ENCODE results near the gene ANP32A.

ANP32A gene

DNA sequence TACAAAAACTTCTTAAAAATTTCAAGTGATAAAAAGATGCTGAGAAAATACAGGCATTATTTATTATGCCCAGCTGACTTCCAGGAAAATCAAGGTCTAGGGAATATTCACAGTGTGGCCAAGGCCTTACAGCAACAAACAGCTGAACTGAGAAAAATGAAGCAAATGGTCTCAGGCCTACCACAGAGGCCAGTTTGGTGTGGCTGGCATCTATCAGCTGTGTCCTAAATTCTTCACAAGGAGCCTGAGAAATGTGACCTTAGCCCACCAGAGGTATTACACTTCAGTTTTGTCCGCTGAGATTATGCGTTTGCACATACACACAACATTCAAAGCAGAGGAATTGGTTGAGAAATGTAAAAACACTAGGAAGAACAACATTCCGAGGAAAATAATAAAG, 77.4 kb downstream of the ANP32A start:
- no peak for DNase-seq

DNA sequence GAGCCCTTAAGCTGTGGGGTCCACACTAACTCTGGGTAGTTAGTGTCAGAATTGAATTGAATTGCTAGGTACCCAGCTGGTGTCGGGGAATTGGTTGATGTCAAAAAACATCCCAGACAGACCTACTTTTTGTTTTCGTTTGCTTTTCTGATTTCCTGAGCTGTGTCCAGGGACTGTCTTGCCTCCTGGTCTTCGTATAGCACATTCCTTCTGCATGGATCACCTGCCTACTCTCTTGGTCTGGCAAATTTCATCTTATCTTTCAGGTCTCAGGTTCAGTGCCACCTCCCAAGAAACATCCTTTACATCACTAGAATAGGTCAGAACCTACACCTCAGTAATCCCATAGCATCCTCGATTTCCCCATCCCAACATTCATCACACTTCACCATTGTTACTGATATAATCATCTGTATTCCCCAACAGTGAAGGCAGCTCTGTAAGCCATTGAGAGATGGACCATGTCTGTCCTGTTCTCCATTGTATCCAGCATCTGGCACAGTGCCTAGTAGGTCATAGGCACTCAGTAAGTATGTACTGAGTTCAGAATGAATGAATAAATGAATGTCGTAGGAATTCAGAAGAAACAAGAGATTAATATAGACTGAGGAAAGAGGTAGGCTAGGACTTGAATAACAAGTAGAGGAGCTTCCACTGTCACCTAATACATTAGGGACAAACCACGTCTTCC, 81.2 kb downstream of the ANP32A start:
- DNase-seq, result no peak

DNA sequence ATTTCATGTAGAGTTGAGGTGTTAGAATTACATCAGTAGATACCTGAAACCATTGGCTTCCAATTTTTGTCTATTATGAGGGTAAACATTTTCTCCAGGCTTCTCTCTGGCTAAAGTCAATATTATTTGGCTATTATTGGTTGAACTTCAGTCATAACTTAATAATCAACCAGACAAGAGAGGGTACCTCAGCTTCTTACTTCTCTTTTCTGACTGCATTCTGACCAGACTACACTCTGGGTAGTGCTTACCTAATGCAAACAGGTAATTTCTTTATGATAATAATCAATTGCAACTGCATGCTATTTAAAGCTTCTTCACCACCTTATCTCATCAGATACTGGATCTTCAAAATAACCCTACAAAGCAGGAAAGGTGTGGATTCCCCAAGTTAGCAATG, 85.1 kb downstream of the ANP32A start:
- no peak for DNase-seq

DNA sequence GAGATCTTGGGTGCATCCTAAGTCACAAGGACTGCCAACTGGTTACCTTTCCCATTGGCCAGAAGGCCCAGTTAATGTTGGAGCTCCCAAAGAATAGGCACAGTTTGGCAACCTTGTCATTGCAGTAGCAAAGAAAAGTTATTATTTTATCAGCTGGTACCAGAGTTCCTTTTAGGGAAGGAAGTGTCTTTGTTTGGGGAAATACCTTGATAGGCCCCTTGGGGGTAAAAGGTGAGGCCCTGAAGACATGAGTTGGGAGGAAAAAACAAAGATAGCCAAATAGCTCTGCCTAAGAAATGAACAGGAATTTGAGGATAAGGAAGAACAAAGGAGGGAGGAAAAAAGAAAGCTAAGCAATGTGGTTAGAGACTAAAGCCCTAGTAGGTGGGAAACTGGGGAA, 85.8 kb downstream of the ANP32A start:
- no peak for DNase-seq

DNA sequence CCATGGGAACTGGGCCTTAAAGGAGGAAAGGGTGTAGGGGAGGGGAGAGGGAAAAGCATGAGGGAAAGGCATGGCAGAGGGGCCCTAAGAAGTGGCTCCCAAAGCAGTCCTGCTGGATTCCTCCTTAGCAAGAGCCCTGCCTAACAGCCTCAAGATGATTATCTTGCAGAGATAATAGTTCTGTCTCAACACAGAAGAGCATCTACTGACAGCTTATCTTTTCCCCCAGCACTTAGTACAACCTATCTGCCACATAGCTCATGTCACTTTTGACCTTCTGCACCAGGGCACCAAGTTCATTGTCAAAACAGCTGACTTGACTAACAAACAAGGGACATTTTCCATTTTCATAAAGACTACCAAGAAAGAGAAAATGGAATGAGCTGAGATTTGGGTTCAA, 86.3 kb downstream of the ANP32A start:
- DNase-seq, result no peak

DNA sequence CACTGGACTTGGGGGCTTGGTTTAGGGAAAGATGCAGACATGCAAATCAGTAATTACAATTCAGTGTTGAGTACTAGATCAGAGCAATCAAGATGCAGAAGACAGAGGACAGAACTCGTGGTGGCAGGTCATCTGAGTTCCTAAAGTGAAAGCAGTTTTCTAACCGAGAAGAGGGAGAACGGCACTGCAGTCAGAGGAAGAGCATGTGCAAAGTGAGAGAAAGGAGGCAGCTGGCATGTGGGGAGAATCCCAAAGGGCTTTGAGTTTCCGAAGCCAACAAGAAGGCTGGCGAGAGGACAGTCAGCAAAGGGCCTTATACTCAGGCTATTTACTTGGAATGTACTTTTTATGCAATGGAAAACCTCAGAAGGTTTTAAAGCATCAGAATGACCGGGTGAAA, 87.0 kb downstream of the ANP32A start:
- no peak for DNase-seq

DNA sequence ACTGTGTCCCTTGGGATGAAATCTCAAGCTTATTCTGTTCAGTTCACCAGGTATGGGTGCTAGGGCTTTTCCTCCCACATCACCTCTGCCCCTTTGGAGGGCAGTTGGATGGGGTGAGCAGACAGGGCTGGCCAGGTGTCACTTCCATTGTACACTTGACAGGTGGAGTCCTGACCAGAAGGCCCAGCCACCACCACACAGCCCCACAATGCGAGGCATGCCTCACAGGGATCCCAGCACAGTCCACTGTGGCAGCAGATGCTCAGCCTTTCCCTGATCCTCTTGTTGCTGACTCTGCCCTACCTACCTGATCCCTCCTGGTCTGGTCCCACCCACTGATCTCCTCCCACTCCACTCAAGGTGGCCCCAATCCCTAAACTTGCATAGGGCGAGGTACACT, 88.2 kb downstream of the ANP32A start:
- no peak for DNase-seq

DNA sequence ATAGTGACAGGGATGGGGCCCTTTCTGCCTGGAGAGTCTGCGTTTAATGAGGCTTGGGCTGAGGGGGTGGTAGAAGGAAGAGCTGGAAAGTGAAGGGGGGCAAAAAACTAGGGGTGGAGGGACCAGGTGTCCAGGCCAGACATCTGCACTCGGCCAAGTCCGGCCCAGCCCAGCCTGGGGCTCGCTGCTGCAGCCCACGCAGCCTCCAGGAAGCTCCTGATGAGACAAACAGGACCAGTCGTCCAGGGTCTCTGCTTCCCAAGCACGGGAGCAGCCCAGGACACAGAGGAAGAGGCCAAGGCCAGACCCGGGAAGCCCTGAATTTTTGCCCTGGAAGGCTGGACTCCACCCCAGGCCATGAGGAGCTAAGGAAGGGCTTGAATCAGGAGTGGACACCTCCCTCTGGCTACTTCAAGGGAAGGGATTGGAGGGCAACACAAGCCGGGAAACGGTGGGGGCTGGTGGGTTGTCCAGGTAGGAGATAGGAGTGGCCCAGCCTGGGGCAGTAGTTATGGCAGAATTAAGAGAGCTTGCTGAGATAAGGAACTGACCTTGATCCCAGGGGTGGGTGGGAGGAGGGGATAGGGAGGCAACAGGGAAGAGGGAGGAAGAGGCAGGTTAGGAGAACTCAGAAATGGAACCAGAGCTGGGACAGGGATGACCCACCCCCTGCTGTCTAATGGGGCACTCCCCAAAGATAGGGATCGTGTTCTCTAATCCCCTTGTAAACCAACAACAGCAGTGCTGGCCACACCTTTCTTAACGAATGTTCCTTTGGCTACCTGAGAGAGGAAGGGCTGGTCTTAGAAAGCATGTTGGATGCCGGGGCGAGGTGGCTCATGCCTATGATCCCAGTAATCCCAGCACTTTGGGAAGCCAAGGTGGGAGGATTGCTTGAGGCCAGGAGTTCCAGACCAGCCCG, 89.5 kb downstream of the ANP32A start:
- DNase-seq, result no peak

DNA sequence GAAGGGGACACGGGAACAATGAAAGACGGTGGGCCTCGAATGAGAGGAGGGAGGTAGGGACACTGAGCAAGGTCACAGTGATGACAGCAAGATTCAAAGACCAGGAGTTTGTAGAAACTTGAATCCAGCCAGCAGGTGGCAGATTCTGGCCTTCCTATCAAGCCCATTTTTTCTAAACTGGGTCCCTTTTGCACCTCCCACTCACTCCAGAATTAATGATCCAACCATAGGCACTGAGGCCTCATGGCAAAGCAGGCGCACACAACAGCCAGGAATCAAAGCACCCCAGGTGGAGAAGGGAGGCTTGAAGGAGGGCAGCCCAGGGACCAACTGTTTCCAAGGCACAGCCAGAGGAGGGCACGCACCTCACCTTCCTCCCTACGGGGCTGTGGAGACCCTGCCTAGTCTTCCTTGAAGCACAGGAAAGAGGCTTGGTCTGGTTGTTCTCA, 90.2 kb downstream of the ANP32A start:
- peak in 2 of 5 donors; percentile 11 to 15 for DNase-seq

DNA sequence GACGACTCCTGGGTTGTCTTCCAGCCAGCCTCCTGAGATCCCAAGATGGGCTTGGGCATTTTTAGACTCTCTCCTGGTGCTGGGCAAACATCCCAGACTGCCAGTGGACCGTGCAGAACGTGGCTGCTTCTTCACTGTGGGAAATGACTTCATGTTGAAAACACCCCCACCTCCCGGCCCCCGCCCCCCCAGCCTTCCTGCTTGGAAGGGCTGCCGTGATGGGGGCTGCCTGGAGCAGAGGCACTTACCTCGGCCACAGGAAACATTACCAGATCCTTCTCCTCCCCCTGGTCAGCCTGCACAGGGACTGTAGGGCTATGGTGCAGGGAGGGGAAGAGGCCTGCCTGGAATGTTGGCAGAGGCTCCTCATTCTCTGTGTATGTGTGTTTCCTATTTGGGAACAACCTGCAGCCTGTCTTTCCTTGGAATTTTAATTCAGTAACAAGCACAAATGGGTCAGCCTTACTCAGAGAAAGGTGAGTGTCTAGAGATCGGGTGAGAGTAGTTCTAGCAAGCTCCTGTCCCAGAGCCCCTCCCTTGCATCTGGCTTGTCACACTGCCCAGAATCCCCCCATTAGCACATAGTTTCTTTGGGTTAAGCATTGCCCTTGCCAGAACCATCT, 90.8 kb downstream of the ANP32A start:
- DNase-seq, result no peak
